GM19372 (cell line): ENCODE data around the gene NAA38.
"Not testable (repeated sequence)": the region's sequence is repeated elsewhere in the genome, so short reads cannot be mapped to it uniquely, and the experiment has no call there.

Experiments used
- ATAC-seq: cut with Tn5 transposase; IDR thresholded peaks from one replicate; pipeline ENCODE4 v1.9.1; 2021; ENCODE audit warnings: mild to moderate bottlenecking, low read depth, moderate library complexity; ENCODE audit not compliant: unreplicated experiment

The NAA38 gene

GRCh38 chr17:7882629-7883028 is 25.3 kb upstream of the NAA38 start:
- ATAC-seq: no peak

GRCh38 chr17:7882068-7882467 is 24.7 kb upstream of the NAA38 start:
- no peak for ATAC-seq

DNA sequence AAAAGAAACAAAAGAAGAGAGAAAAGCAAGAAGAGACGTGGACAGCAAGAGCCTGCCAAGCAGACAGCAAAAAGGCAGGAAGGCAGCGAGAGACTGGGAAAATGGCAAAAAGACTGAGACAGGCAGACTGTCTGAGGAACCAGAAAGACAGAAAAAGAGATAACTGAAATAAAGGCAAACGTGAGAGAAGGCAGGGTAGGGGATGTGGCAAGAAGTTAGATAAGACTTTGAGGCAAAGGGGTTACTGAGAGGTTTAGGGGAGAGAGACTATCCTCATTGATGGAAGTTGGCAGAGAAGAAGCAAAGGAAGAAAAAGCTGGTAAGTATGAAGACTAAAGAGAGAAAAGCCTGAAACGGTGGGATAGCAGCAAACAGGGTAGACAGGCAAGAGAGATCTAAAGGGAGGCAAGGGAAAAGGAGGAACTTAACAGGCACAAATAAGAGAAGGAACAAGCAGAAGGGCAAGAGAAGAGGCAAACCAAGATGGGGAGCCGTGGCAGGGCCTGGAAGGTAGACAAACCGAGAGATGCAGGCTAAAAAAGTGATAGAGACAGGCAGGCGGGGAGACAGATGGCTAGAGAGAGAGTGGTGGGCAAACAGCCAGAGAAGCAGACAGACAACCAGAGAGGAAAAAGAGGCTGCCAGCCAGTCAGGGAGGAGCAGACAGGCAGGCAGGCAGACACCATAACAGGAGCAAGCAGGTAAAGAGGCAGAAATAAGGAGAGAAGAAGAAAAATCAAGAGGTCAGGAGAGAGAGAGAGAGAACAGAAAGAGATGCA is 24.1 kb upstream of the NAA38 start:
- no peak for ATAC-seq

DNA sequence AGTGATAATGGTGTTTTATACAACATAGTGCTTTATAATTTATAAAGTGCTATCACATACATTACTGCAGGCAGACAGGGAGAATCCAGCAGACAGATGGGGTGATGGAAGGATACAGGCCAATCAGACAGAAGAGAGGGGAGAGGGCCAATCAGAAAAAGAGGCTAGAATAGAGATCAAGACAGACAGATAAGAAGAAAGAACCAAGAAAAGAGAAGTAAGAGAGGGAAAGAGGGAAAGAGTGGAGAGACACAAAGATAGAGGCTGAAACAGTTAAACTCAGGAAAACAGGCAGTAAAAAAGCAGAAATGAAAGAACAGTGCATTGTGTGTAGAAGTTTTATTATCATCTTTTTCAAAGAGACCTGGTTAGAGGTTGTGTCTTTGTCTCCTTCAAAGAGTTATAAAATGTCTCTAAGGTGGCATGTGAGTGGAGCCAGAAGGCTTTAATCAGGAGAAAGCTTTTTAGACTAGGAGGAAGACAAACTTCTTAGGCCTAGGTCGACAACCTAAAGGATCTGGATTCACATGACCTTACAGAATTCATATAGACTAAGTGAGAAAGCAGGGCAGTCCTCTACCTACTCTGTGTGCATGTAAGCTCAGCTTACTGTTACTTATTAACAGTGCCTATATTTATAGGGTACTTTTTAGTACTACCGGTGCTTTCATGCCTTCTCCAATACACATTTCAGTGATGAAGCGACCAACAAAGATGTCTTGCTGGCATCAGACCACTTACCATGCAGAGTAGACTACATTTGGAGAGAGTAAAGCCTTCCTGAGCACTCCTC is 22.9 kb upstream of the NAA38 start:
- no peak for ATAC-seq

DNA sequence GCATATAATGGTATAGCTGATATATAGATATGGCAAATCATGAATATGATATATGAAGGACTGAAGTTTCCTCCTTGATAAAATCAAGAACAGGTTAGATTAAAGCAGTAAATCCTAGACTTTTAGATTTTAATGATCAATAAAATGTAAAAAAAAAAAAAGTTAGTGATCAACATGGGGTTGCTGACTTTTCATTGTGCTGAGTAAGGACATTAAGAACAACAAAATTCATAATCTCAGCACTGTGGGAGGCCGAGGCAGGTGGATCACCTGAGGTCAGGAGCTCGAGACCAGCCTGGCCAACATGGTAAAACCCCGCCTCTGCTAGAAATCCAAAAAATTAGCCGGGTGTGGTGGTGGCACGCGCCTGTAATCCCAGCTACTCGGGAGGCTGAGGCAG is 20.9 kb upstream of the NAA38 start:
- no peak for ATAC-seq

DNA sequence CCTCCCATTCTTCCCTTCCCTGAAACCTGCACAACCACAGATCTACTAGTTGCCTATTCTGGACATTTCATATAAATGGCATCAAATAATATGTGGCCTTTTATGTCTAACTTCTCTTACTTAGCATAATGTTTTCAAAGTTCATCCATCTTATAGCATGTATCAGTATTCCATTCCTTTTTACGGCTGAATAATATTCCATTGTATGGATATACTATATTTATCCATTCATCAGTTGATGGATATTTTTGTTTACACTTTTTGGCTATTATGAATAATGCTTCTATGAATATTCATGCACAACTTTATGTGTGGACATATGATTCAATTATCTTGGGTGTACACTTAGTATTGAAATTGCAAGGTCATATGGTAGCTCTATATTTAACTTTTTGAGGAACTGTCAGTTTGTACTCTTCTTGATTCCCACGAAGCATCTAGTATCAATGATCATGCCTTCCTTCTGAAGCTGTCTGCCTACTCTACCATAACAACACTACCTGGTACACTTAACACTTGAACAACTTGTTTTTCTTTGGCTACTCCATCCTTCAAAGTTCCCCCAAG is 18.5 kb upstream of the NAA38 start:
- ATAC-seq: no peak

- no peak for ATAC-seq
These were observed 15.7 kb upstream of the NAA38 start for GRCh38 chr17:7873051-7873450.

- no peak for ATAC-seq
These were observed 10.5 kb upstream of the NAA38 start for GRCh38 chr17:7867881-7868329.

GRCh38 chr17:7864995-7865650 is 7.8 kb upstream of the NAA38 start:
- no peak for ATAC-seq

DNA sequence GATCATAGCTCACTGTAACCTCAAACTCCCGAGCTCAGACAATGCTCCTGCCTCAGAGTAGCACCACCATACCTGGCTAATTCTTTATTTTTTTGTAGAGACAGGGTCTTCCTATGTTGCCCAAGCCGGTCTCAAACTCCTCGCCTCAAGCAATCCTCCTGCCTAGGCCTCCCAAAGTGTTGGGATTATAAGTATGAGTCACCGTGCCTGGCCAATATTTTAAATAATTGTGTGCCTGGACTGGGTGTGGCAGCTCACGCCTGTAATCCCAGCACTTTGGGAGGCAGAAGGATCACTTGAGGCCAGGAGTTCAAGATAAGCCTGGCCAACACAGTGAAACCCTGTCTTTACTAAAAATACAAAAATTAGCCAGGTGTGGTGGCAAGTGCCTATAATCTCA is 7.0 kb upstream of the NAA38 start:
- ATAC-seq: not testable (repeated sequence)

- ATAC-seq: no peak
These were observed 5.5 kb upstream of the NAA38 start for GRCh38 chr17:7862692-7863437.

GRCh38 chr17:7859028-7859427 is 1.7 kb upstream of the NAA38 start:
- no peak for ATAC-seq

GRCh38 chr17:7858522-7858810 is 1.1 kb upstream of the NAA38 start:
- ATAC-seq: no peak

DNA sequence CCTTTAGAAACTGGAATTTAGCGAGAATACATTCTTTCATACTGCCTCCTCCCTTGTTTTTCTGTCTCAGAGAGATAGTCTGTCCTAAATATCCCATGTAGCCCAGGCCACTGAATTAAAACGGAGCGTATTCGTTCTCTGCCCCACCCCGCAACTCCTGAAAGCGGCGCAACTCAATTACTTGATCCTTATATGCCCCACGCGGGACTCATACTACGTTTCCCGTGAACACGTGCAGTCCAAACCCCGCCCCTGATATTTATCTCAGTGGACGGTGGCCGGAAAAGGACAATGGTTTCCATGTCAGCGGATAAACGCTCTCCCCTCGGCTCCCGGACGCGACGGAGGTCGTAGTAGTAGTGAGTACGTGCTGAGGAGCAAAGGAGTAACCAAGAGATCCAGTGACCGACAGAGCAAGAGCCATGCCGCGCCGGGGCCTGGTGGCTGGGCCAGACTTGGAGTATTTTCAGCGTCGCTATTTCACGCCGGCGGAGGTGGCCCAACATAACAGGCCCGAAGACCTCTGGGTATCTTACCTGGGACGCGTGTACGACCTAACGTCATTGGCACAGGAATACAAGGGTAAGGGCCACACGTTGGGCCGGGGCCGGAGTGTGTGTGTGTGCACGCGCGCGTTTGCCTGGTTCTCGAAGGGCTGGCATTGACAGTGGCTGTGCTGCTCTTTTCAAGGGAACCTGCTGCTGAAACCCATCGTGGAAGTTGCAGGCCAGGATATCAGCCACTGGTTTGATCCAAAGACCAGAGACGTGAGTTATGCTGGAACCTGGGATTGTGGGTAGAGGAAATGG is 558 bp upstream of the NAA38 start, which contains the start of gene CYB5D1:
CYB5D1 (plus strand) TSS at position 291 of the 809 bp plus-strand sequence; CDS start at position 423, 132 bp downstream.
- peak; percentile 35 for ATAC-seq

GRCh38 chr17:7856011-7856810 is 1.1 kb downstream of the NAA38 start:
- ATAC-seq: no peak

DNA sequence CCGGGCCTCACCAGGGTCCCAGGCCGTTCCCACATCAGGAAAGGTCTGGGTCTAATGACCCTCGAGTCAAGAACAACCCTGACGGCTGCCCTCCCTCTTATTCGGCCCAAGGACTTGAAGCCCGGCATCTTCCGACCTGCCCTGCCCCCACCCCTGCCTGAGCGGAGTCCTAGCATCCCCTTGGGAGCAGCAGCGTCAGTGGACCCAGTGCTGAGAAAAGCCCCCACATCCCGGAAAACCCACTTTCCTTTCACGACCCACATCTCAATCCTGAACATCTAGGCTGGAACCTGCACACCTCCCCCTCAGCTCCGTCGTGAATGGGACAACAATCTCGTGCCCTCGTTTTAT is 1.7 kb downstream of the NAA38 start:
- ATAC-seq: no peak

- ATAC-seq: no peak
These were observed 2.3 kb downstream of the NAA38 start, which contains the start of gene TMEM88 for GRCh38 chr17:7854851-7855659. TSS of gene TMEM88 (plus strand) at chr17:7855066. CDS start at chr17:7855075, 9 bp downstream.
